ENCODE data around the gene CEBPG. TPM values are rescaled to one million over a fixed set of nuclear protein-coding genes. Genes with fewer than 3 reads are reported as not detected.

CEBPG gene
- total RNA-seq, 1 experiment from 2014 or later, result 41.5 TPM

- no peak for ATAC-seq
- POLR2A ChIA-PET, result no interaction called here
- CTCF ChIA-PET, result interaction anchor here (0.6 kb wide), 1 partner anchor 49 kb away, joined by 3 read pairs; no protein-coding TSS in a partner anchor
These were observed 15.1 kb upstream of the CEBPG start for GRCh38 chr19:33358408-33358807.

DNA sequence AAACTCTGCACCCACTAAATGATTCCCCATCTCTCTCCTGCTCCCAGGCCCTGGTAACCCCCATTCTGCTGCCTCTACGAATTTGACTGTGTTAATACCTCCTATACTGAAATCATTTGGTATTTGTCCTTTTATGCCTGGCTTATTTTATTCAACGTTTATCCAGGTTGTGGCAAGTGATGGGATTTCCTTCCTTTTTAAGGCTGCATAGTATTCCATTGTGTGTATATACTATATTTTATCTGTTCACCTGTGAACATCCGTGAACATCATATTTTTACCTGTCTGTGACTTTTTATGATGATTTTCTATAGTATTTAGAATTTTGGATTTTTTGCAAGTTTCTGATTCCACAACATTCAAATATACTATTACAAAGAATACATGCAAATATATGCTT, 13.9 kb upstream of the CEBPG start:
- no peaks in the 10 kb centered on the region for H3K4me1 ChIP-seq (ENCODE audit: control insufficient read depth, insufficient read depth, low read length)
- TF ChIP-seq, protein P1, sequence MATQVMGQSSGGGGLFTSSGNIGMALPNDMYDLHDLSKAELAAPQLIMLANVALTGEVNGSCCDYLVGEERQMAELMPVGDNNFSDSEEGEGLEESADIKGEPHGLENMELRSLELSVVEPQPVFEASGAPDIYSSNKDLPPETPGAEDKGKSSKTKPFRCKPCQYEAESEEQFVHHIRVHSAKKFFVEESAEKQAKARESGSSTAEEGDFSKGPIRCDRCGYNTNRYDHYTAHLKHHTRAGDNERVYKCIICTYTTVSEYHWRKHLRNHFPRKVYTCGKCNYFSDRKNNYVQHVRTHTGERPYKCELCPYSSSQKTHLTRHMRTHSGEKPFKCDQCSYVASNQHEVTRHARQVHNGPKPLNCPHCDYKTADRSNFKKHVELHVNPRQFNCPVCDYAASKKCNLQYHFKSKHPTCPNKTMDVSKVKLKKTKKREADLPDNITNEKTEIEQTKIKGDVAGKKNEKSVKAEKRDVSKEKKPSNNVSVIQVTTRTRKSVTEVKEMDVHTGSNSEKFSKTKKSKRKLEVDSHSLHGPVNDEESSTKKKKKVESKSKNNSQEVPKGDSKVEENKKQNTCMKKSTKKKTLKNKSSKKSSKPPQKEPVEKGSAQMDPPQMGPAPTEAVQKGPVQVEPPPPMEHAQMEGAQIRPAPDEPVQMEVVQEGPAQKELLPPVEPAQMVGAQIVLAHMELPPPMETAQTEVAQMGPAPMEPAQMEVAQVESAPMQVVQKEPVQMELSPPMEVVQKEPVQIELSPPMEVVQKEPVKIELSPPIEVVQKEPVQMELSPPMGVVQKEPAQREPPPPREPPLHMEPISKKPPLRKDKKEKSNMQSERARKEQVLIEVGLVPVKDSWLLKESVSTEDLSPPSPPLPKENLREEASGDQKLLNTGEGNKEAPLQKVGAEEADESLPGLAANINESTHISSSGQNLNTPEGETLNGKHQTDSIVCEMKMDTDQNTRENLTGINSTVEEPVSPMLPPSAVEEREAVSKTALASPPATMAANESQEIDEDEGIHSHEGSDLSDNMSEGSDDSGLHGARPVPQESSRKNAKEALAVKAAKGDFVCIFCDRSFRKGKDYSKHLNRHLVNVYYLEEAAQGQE (IDR thresholded peaks at IDR 0.05; ENCODE audit: insufficient read depth in 1 of 2, low read depth in 2 of 2, low read length in 1 of 2), result no peak
- TF ChIP-seq TCF7L2 (IDR thresholded peaks at IDR 0.05; ENCODE audit: low read depth, low read length) (no peak), POLR2AphosphoS5 (IDR thresholded peaks at IDR 0.05; ENCODE audit: low read depth, low read length) (no peak), SIN3A (IDR thresholded peaks at IDR 0.05; ENCODE audit: borderline replicate concordance, insufficient read depth, low read depth, low read length) (no peak)
- TF ChIP-seq, protein P2, sequence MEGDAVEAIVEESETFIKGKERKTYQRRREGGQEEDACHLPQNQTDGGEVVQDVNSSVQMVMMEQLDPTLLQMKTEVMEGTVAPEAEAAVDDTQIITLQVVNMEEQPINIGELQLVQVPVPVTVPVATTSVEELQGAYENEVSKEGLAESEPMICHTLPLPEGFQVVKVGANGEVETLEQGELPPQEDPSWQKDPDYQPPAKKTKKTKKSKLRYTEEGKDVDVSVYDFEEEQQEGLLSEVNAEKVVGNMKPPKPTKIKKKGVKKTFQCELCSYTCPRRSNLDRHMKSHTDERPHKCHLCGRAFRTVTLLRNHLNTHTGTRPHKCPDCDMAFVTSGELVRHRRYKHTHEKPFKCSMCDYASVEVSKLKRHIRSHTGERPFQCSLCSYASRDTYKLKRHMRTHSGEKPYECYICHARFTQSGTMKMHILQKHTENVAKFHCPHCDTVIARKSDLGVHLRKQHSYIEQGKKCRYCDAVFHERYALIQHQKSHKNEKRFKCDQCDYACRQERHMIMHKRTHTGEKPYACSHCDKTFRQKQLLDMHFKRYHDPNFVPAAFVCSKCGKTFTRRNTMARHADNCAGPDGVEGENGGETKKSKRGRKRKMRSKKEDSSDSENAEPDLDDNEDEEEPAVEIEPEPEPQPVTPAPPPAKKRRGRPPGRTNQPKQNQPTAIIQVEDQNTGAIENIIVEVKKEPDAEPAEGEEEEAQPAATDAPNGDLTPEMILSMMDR (IDR thresholded peaks at IDR 0.05), result no peak
- H3K4me3 ChIP-seq (ENCODE audit: low read depth in 2 of 2, low read length in 2 of 2), result no peak overlapping the region
- peaks cover 3% of the 10 kb centered on the region; the same call in 1 of the 2 replicates for H3K27me3 ChIP-seq (ENCODE audit: control insufficient read depth, insufficient read depth, low read length)
- peaks cover 5% of the 10 kb centered on the region; the same call in 1 of the 2 replicates for H3K9me3 ChIP-seq (ENCODE audit: control insufficient read depth, insufficient read depth, low read depth, low read length)
- in situ Hi-C loops (cut with HindIII; ENCODE audit: low pct_unique_long_range_greater_than_20kb, low sequenced_read_pairs) (no loop called here), intact Hi-C loops (cut with micrococcal nuclease; ENCODE audit: unreplicated experiment) (no loop called here)
- DNase-seq (ENCODE audit: low read depth, low spot score), result no peak
- no TSS peak for BruUV-seq (replicated peaks)
- ChIA-PET CTCF (interaction anchor here (0.7 kb wide), 1 partner anchor 81 kb away, joined by 3 read pairs; no protein-coding TSS in a partner anchor), POLR2A (interaction anchor here (0.5 kb wide), 1 partner anchor 333 kb away, joined by 3 read pairs; no protein-coding TSS in a partner anchor)
- no peak overlapping the region for H3K27ac ChIP-seq (ENCODE audit: low read length)
- H3K36me3 ChIP-seq (ENCODE audit: control insufficient read depth, insufficient read depth, low read length), result no peaks in the 10 kb centered on the region
- ATAC-seq, result no peak

More at GRCh38 chr19:33358408-33358807, 15.1 kb upstream of the CEBPG start:
- Histone ChIP-seq H3K27ac (ENCODE audit: low read length) (no peak overlapping the region), H3K4me3 (ENCODE audit: low read depth in 2 of 2, low read length in 2 of 2) (no peak overlapping the region), H3K4me1 (ENCODE audit: control insufficient read depth, insufficient read depth, low read length) (no peaks in the 10 kb centered on the region), H3K27me3 (ENCODE audit: control insufficient read depth, insufficient read depth, low read length) (peaks cover 3% of the 10 kb centered on the region; the same call in 1 of the 2 replicates), H3K36me3 (ENCODE audit: control insufficient read depth, insufficient read depth, low read length) (no peaks in the 10 kb centered on the region), H3K9me3 (ENCODE audit: control insufficient read depth, insufficient read depth, low read depth, low read length) (peaks cover 5% of the 10 kb centered on the region; the same call in 1 of the 2 replicates)
- BruUV-seq (replicated peaks), result no TSS peak
- no peak for DNase-seq (ENCODE audit: low read depth, low spot score)
- intact Hi-C loops (cut with micrococcal nuclease; ENCODE audit: unreplicated experiment), result no loop called here
- in situ Hi-C loops (cut with HindIII; ENCODE audit: low pct_unique_long_range_greater_than_20kb, low sequenced_read_pairs), result no loop called here
- TF ChIP-seq TCF7L2 (IDR thresholded peaks at IDR 0.05; ENCODE audit: low read depth, low read length) (no peak), POLR2AphosphoS5 (IDR thresholded peaks at IDR 0.05; ENCODE audit: low read depth, low read length) (no peak), SIN3A (IDR thresholded peaks at IDR 0.05; ENCODE audit: borderline replicate concordance, insufficient read depth, low read depth, low read length) (no peak)
- TF ChIP-seq, protein P2 (IDR thresholded peaks at IDR 0.05), result no peak
- TF ChIP-seq, protein P1 (IDR thresholded peaks at IDR 0.05; ENCODE audit: insufficient read depth in 1 of 2, low read depth in 2 of 2, low read length in 1 of 2), result no peak

Data from Panc1 (cell line).